Testis (tissue), 3 donors: ENCODE measurements around the gene PSMD4. TPM values are rescaled to one million over a fixed set of nuclear protein-coding genes. Genes with fewer than 3 reads are reported as not detected.

ENCODE experiments used
- DNase-seq: peaks from one replicate; pipeline ENCODE4 v3.0.0-alpha.2; 2019
- H3K27ac ChIP-seq, 2 donors: fragments of 200-600 bp; sonication (generic); one replicate each; pipeline ENCODE4 v1.5.1; 2019
- H3K27me3 ChIP-seq: fragments of 200-600 bp; sonication (generic); one replicate; pipeline ENCODE4 v1.5.1; 2019
- H3K36me3 ChIP-seq: fragments of 200-600 bp; sonication (generic); one replicate; pipeline ENCODE4 v1.5.1; 2017; ENCODE audit warnings: low read depth; ENCODE audit errors: missing control alignments
- H3K4me1 ChIP-seq: fragments of 200-600 bp; sonication (generic); one replicate; pipeline ENCODE4 v1.5.1; 2019
- H3K4me3 ChIP-seq, 2 donors: fragments of 200-600 bp; sonication (generic); one replicate each; pipeline ENCODE4 v1.5.1; 2017 to 2019
- H3K9me3 ChIP-seq: fragments of 200-600 bp; sonication (generic); one replicate; pipeline ENCODE4 v1.5.1; 2017
- POLR2A ChIP-seq: fragments of 450-650 bp; IDR thresholded peaks from one replicate; pipeline ENCODE4 v1.6.1; 2017; ENCODE audit warnings: antibody characterized with exemption, mild to moderate bottlenecking, moderate library complexity
- WGBS, 2 donors: methylation state at CpG; one replicate each; pipeline ENCODE4 v1.1.5; 2018; 5-methylcytosine and 5-hydroxymethylcytosine counted together
- intact Hi-C: fragments of 100-400 bp; cut with DNase I; formaldehyde crosslinking; loops from one replicate; pipeline ENCODE4 v1.15.1; 2023; ENCODE audit warnings: low total_unique reads
- polyA plus RNA-seq: library from polyadenylated mRNA; stranded (reverse); fragments of 350-450 nt; fragmentation: Illumina TruSeq; extraction: RNeasy Lipid Tissue Mini Kit (QIAGEN cat#74804); gene quantifications from one replicate; pipeline ENCODE4 v1.2.3, GENCODE V29; 2014; ENCODE audit warnings: low read depth, low replicate concordance; ENCODE audit not compliant: insufficient read depth
- total RNA-seq, 2 donors: library from RNA; depleted of rRNA; stranded (reverse); fragments of >200 nt; gene quantifications; one replicate each; pipeline ENCODE4 v1.2.3, GENCODE V29; 2016
- TF ChIP-seq, protein P1 (sequence below), 3 experiments: fragments of 450-650 bp in 2 of 3; fragments of 200-600 bp in 1 of 3; sonication (generic) in 1 of 3; IDR thresholded peaks; one replicate each; pipeline ENCODE4 v1.5.1; 2016 to 2019; ENCODE audit warnings: antibody characterized with exemption in 3 of 3, mild to moderate bottlenecking in 2 of 3, moderate library complexity in 1 of 3

The PSMD4 gene
- total and polyA plus RNA-seq, 3 donors from 2014 or later: 164 to 333 (median 196) TPM

DNA sequence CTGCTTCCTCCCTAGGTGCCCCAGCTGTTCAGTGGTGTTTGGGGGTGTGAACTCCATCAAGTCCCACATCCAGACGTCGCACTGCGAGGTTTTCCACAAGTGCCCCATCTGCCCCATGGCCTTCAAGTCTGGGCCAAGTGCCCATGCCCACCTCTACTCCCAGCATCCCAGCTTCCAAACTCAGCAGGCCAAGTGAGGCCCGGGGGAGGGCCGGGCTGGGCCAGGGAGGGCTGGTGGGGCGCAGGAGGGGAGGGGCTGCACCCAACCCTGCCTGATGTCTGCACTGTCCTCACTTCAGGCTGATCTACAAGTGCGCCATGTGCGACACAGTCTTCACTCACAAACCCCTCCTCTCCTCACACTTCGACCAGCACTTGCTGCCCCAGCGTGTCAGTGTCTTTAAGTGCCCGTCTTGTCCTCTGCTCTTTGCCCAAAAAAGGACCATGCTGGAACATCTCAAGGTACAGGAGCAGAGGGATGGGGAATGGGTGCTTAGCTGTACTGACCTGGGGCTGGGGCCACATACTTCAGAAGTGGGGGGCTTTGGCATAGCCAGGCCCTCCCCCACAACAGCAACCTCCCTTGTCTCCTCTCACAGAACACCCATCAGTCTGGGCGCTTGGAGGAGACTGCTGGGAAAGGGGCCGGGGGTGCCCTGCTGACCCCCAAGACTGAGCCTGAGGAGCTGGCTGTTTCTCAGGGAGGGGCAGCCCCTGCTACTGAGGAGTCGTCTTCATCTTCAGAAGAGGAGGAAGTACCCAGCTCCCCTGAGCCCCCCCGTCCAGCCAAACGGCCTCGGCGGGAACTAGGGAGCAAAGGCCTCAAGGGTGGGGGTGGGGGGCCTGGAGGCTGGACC lies 34.8 kb downstream of the PSMD4 start:
- TF ChIP-seq, protein P1, sequence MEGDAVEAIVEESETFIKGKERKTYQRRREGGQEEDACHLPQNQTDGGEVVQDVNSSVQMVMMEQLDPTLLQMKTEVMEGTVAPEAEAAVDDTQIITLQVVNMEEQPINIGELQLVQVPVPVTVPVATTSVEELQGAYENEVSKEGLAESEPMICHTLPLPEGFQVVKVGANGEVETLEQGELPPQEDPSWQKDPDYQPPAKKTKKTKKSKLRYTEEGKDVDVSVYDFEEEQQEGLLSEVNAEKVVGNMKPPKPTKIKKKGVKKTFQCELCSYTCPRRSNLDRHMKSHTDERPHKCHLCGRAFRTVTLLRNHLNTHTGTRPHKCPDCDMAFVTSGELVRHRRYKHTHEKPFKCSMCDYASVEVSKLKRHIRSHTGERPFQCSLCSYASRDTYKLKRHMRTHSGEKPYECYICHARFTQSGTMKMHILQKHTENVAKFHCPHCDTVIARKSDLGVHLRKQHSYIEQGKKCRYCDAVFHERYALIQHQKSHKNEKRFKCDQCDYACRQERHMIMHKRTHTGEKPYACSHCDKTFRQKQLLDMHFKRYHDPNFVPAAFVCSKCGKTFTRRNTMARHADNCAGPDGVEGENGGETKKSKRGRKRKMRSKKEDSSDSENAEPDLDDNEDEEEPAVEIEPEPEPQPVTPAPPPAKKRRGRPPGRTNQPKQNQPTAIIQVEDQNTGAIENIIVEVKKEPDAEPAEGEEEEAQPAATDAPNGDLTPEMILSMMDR (IDR thresholded peaks at IDR 0.05): no peak
- TF ChIP-seq POLR2A: no peak
- Histone ChIP-seq H3K27ac (no peak overlapping the region), H3K36me3 (no peaks in the 10 kb centered on the region), H3K4me3 (no peak overlapping the region), H3K9me3 (no peaks in the 10 kb centered on the region), H3K4me1 (peaks cover 2% of the 10 kb centered on the region), H3K27me3 (no peaks in the 10 kb centered on the region)
- intact Hi-C loops: no loop called here
- DNase-seq: no peak
- WGBS, 2 donors: 52 to 68% methylated on average over 4 to 18 of the region's 18 CpGs

DNA sequence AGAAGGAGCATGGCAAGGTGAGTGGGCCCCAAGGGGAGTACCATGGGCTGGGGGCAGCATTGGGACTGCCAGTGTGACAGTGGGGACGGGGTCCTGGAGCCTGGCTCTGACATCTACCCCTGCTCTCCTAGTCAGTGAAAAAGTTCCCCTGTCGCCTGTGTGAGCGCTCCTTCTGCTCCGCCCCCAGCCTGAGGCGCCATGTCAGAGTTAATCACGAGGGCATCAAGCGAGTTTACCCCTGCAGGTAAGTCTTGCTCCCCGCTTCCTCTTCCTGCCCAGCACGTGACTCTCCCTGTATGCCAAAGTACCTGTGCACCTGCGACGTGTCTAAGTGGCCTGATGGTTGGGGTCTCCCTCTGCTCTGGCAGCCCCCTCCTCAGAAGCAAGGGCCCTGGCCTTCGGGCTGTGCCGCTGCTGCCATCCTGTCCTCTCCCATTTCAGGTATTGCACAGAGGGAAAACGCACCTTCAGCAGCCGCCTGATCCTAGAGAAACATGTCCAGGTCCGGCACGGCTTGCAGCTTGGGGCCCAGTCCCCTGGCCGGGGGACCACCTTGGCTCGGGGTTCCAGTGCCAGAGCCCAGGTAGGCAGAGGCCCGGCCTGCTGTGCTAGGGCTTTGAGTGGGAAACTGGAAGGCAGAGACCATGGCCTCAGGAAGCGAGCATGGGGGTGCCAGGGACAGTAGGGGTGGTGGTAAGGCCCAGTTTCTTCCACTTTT lies 35.6 kb downstream of the PSMD4 start:
- TF ChIP-seq POLR2A: no peak
- TF ChIP-seq, protein P1 (IDR thresholded peaks at IDR 0.05): no peak
- Histone ChIP-seq H3K36me3 (no peaks in the 10 kb centered on the region), H3K4me1 (no peaks in the 10 kb centered on the region), H3K9me3 (no peaks in the 10 kb centered on the region), H3K27ac (no peak overlapping the region), H3K27me3 (no peaks in the 10 kb centered on the region), H3K4me3 (no peak overlapping the region)
- DNase-seq: no peak
- 86% methylated on average over 20 of the region's 21 CpGs for WGBS, 2 donors
- intact Hi-C loops: no loop called here

DNA sequence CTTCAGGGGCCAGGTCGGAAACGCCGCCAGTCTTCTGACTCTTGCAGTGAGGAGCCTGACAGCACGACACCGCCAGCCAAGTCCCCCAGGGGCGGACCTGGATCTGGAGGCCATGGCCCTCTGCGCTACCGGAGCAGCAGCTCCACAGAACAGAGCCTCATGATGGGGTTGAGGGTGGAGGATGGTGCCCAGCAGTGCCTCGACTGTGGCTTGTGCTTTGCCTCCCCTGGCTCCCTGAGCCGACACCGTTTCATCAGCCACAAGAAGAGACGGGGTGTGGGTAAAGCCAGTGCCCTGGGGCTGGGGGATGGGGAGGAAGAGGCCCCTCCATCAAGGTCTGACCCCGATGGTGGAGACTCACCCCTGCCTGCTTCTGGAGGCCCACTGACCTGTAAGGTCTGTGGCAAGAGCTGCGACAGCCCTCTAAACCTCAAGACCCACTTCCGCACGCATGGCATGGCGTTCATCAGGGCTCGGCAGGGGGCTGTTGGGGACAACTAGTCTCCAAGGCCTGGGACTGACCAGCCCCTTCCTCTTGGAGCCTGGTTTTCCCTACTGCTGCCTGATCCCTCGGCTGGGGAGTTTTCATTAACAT lies 36.3 kb downstream of the PSMD4 start:
- WGBS, 2 donors: 78 to 82% methylated on average over 8 to 18 of the region's 19 CpGs
- H3K36me3 ChIP-seq: no peaks in the 10 kb centered on the region
- intact Hi-C loops: no loop called here
- H3K27ac ChIP-seq: no peak overlapping the region
- no peak for DNase-seq
- H3K27me3 ChIP-seq: no peaks in the 10 kb centered on the region
- H3K4me1 ChIP-seq: no peaks in the 10 kb centered on the region
- TF ChIP-seq, protein P1 (IDR thresholded peaks at IDR 0.05): no peak
- TF ChIP-seq POLR2A: no peak
- H3K4me3 ChIP-seq: no peak overlapping the region
- H3K9me3 ChIP-seq: no peaks in the 10 kb centered on the region

DNA sequence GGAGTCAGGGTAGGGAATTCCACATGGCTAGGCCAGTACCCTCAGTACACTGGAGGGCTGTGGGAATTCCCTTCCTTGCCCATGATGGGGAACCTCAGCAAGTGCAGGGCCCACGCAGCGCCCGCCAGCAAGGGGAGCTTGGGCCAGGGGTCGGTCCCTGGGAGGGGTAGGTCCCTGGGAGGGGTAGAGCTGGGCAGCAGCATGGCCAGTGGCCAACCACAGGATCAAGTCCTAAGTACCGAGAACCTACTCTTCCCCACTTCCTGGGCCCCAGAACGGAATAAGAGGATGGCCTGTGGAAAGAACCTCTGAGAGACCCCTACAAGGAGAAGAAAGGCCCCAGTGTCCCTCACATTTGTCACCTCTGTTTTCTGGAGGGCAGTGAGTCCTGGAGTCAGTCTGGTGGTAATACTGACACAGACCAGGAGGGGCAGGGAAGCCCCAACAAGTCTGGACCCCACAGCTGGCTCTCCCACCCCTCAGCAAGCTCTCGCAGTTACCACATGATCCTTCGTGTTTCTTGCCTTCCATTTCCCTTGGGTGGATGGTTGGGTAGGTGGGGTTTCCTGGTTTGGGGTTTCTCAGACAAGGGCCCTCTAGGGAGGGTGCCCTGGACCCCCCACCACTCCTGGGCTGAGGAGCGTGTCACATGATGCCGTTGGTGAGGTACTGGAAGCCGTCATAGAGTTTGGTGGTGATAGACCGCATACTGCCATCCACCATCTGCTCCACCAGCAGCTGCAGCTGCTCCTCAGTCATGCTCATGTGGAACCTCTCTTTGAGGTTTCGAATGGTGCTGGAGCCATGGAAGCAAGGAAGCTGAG lies 37.9 kb downstream of the PSMD4 start:
- Histone ChIP-seq H3K4me3 (no peak overlapping the region), H3K36me3 (no peaks in the 10 kb centered on the region), H3K27me3 (no peaks in the 10 kb centered on the region), H3K4me1 (no peaks in the 10 kb centered on the region), H3K9me3 (no peaks in the 10 kb centered on the region), H3K27ac (no peak overlapping the region)
- DNase-seq: no peak
- TF ChIP-seq POLR2A: no peak
- TF ChIP-seq, protein P1 (IDR thresholded peaks at IDR 0.05): no peak
- WGBS, 2 donors: 84 to 90% methylated on average over 11 to 13 of the region's 13 CpGs
- intact Hi-C loops: no loop called here
